Activated CD8-positive, alpha-beta memory T cell treated with anti-CD3 and anti-CD28 coated beads for 1 hour (primary cell): ENCODE measurements around the gene DHRS2.
"Not testable (repeated sequence)": the region's sequence is repeated elsewhere in the genome, so short reads cannot be mapped to it uniquely, and the experiment has no call there.

ENCODE experiments used
- DNase-seq, 2 donors: peaks; one replicate each; pipeline ENCODE4 v3.0.0-alpha.2; 2020; ENCODE audit warnings: low read depth in 1 of 2; ENCODE audit errors: extremely low read depth in 1 of 2

Gene DHRS2

DNA sequence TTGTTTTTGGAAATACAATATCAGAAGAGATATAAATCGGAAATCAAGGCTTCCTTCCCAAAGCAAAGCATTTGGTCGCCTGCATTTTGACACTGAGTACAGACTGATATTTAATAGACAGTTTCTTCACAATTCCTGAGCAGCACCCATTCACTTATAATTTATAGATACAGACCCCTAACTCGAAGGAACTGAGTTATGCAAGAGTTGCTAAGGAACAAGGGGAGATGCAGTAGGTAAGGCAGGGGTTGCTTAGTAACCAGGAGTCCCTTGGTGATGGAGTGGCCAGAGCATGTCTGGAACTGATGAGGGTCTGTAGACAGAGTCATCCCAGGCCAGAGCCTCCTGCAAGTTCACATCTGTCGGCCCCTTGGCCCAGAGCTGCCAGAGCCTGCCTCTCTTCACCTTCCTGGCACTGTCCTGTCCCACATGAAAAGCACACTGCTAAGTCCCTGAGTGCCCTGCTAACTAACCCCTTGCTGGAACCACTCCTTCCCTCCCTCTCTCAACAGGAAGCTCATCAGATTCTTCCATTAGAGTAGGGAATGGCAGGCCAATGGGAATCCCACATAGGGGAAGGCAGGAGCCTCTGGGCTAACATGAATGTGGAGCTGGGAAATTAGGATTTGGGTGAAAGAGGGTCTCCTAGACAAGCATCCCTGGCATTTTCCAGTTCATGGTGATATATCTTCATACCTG is 3.6 kb upstream of the DHRS2 start:
- DNase-seq = no peak

GRCh38 chr14:23633160-23633701 is 2.9 kb upstream of the DHRS2 start:
- DNase-seq = no peak

DNA sequence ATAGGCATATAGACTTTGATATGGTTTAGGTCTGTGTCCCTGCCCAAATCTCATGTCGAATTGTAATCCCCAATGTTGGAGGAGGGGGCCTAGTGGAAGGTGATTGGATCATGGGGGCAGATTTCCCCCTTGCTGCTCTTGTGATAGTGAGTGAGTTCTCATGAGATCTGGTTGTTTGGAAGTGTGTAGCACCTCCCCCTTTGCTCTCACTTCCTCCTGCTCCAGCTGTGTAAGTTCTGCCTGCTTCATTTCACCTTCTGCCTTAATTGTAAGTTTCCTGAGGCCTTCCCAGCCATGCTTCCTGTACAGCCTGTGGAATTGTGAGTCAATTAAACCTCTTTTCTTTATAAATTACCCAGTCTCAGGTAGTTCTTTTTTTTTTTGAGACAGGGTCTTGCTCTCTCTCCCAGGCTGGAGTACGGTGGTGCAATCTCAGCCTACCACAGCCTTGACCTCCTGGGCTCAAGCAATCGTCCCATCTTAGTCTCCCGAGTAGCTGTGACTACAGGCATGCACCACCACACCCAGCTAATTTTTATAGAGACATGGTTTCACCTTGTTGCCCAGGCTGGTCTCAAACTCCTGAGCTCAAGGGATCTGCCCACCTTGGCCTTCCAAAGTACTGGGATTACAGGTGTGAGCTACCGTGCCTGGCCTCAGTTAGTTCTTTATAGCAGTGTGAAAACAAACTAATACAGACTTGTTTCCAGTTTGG is 1.3 kb upstream of the DHRS2 start:
- not testable (repeated sequence) for DNase-seq

DNA sequence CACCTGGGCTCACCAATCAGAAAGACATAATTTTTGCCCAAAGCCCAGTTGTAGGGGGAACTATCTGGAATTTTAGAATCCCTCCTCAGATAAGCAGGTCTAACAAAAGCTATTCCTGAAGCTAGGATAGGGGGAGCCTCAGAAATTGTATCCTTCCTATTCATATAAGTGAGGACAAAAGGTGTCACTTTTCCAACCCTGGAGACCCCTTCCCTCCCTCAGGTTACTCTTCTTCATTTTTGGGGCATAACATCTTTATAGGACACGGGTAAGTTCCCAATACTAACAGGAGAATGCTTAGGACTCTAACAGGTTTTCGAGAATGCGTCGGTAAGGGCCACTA is 1.1 kb downstream of the DHRS2 start:
- not testable (repeated sequence) for DNase-seq

DNA sequence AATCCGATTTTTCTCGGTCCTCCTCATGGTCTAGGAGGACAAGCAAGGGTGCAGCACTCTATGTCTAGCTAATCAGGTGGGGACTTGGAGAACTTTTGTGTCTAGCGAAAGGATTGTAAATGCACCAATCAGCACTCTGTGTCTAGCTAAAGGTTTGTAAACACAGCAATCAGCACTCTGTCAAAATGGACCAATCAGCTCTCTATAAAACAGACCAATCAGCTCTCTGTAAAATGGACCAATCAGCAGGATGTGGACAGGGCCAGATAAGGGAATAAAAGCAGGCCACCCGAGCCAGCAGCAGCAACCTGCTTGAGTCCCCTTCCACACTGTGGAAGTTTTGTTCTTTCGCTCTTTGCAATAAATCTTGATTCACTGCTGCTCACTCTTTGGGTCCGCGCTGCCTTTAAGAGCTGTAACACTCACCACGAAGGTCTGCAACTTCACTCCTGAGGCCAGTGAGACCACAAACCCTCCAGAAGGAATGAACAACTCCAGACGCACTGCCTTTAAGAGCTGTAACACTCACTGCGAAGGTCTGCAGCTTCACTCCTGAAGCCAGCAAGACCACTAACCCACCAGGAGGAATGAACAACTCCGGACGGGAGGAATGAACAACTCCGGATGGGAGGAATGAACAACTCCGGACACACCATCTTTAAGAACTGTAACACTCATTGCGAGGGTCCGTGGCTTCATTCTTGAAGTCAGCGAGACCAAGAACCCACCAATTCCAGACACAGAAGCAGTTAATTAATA is 1.7 kb downstream of the DHRS2 start:
- DNase-seq = not testable (repeated sequence)

DNA sequence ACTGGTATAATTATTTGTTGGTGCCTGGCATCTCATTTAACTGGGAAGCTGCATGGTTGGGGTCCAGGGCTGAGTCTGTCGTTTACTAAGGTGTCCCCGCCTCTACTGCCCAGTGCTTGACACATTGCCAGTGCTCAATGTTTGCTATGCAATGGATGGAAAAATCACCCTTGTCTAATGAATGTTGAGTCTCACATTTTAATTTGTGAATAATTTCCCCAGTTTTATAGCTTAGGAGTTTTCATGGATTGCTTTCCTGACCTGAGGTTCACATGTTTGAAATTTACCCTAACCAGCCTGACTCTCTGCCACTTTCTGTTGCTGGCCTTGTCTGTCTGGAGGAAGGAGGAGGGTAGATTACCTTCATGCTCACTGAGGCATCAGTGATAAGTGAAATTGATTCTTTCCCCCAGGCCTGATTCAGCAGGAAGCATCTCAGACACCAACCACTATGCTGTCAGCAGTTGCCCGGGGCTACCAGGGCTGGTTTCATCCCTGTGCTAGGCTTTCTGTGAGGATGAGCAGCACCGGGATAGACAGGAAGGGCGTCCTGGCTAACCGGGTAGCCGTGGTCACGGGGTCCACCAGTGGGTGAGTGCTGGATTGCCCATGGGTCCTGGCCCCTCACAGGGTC is 2.4 kb downstream of the DHRS2 start:
- DNase-seq = no peak

- DNase-seq = no peak
Observed at GRCh38 chr14:23639048-23639890, 3.1 kb downstream of the DHRS2 start.

DNA sequence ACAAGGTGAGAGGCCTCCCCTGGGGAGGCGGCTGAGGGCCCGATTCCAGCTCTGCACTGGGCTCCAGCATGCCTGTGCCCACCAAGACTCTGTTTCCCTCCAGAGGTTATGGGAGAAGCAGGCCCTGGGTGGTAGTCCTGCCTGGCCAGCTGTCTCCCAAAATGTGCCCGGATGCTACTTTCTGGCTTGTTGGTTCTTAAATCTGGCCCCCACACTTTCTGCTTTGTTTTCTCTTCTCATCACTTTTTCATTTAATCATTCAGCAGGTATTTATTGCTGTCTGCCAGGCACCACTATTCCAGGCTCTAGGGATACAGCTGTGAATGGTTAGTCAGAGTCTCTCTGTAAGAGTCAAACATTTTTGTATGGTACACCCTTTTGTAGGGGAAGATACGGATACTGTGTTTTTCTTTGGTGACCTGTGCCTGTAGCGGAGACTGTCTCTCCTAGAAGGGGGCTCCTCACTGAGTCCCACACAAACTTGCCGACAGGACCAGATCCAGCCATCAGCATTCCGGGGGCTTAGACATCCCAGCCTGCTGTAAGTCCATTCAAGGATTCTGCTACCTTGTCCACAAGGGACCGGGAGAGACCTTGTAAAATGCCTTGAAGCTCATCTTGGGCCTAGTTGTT is 3.8 kb downstream of the DHRS2 start:
- no peak for DNase-seq

GRCh38 chr14:23640524-23641141 is 4.5 kb downstream of the DHRS2 start:
- DNase-seq = no peak

GRCh38 chr14:23641180-23641914 is 5.2 kb downstream of the DHRS2 start:
- no peak for DNase-seq

- DNase-seq = no peak
Observed at GRCh38 chr14:23641915-23642588, 5.9 kb downstream of the DHRS2 start.

DNA sequence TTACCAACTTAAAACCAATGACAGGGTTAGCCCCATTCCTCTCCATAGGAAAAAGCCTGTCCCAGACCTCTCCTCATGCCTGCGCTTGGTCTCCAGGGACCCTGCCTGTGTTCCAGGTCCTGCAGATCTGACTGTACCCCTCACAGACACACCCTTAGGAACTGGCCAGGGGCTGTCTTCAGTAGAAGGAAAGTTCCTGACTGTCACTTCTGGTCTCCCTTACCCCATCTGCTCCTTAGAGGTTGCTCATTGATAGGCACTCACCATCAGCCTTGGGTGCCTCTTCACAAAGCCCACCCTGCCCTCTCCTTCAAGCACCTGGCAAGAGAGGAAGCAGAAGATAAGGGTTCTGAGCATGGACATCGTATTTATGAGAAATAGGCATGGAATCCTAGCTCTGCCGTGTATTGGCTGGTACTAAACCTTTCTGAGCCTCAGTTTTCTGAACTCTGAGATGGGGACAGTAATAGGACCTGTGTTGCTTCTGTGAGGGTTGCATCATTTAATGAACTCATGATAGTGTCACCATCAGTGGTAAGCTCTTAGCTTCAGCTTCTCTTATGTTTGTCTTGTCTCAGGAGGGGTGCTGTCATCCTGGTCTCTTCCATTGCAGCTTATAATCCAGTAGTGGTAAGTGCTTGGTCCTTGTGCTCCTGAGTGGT is 7.5 kb downstream of the DHRS2 start:
- DNase-seq = no peak

DNA sequence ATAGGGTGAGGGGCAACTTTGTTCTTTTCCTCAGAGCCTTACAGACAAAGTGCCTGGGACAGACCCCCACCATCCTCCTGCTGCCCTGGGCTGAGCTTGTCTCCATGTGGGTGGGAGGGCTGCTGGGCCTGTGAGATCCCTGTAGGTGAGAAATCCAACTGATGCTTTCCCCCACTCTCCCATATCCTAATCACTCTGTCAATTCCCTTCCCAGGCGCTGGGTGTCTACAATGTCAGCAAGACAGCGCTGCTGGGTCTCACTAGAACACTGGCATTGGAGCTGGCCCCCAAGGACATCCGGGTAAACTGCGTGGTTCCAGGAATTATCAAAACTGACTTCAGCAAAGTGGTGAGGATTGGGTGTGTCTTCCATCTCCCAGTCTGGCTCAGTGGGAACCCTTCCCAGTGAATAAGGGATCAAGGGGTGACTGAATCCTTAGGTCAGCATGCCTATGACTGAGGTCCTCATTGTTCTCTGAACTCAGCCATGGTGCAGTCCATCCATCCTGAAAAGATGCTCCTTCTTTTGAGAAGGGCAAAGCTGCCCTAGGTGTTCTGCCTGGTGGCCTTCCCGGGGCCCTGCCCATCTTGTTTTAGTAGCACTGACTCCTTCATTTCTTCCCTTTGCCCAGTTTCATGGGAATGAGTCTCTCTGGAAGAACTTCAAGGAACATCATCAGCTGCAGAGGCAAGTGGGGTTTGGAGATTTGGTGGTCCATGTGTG is 8.2 kb downstream of the DHRS2 start:
- DNase-seq = no peak

DNA sequence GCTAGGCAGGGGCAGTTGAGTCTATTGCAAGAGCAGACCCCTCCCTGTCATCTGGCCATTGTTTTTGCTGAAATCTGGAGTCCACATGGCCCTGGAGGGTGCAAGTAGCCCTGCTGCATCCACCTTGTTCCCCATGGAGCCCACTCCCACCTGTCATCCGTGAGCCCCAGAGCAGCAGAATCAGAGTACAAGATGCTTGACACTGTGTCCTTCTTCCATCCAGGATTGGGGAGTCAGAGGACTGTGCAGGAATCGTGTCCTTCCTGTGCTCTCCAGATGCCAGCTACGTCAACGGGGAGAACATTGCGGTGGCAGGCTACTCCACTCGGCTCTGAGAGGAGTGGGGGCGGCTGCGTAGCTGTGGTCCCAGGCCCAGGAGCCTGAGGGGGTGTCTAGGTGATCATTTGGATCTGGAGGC is 8.8 kb downstream of the DHRS2 start:
- no peak for DNase-seq

- no peak for DNase-seq
Observed at GRCh38 chr14:23645504-23645811, 9.3 kb downstream of the DHRS2 start.

- DNase-seq = no peak
Observed at GRCh38 chr14:23645812-23646647, 9.9 kb downstream of the DHRS2 start.
